ENCODE results near the gene MED28.

The MED28 gene

DNA sequence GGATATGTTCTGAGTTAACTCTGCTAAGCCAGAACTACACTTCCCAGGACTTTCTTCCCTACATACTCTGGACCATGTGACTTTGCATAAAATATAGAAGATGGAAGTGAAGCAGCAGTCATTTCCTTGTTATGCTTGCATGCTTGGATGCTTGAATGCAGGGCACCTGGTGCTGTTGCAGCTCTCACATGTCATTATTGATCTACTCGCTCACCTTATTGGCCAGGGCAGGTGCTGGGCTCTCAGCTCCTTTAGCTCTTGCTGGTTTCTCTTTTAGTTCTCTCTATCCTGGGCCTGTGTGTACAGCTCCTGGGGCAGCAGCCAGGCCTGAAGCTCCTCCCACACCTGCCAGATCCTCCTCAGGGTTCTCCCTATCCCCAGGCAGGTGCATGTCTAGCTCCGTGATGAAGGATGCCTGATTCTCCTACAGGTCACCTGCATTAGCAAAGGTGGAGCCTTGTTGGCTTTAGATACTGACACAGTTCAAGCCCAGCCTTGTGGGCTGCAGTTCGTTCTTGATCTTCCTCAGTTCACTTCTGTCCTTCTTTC, 53.3 kb downstream of the MED28 start:
- no peak for DNase-seq

DNA sequence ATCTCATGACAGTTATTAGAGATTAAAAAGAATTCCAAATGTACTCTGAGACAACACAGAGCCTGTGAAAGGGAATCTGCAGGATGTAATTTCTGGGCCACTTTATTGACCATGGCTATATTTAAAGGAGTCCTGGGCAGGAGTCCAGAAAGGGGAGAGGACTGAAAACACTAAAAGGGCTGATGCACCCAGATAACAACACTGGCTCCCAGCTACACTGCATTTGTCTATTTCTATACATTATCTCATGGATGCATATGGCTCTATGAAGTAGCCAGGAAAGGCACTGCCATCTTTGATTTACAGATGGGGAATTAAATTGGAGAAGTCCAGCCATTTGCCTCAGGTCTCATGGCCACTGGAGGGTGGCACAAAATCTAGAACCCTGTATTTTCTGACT, 56.0 kb downstream of the MED28 start:
- DNase-seq: no peak

DNA sequence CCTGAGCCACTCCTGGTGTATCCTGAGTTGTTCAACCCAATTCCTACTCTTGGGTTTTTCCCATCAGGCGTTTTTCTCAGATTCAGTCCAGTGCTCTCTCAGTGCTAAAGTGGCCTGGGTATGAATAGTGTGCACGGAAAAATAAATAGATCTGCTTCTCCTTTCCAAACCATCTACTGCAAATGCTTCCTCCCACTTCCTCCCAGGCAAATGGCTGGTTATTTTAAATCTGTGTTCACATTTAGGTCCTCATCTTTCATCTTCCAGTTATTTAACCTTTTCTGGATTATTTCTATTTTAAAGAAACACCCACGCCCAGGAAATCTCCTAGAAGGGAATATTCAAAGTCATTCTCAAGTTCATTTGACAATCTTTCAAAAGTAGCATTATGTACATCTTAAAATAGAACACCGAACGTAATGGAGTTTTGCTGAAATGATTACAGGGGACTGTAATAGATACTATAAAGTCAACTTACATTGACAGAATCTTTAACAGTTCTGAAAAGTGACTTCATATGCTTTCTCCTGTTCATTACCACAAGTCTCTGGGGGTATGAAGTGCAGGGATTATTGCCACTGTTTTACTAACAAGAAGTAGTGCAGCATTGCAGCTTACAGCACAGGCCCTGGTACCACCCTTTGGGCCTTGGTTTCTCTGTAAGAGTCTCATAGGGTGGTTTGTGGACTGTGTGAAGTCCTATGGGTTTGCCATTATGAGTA, 66.3 kb downstream of the MED28 start:
- DNase-seq: no peak

DNA sequence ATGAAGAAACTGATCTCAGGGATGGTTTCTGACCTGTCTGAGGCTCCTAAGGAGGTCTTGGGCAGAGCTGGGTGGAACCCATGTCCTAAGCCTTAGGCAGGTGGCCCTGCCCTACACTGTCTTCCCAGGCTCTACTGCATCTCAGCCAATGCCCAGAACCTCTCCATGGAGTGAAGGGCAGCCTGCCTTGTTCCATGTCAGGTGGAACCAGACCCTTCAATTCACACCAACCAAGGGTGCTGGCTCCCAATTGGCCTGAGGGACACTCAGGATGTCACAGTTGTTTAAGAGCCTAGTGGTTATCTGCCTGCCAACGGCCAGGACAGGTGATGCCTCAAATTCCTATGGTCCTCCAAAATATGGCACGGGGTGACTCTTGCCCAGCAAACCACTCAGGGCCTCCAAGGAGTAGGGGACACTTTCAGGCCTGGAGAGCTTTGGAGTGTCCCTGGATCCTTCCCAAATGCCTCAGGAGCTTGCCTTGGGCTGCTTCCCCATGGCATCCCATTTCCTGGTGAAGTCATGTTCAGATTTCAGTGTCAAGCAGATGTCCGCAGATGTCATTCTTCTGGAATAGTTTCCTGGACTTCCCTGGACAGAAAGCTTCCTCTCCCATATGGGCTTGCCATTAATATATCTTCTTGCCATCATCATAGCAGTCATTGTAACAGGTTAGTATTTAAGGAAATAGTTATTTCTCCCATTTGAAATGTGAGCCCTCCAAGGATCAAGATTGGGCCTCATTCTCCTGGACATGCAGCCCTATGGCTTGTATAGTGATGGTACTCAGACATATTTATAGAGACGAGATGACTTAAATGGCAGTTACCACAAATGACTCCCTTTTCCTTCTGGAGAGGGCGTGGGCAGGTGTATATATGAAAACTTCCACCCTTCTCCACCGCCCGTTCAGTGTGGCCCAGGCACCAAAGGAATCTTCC, 67.1 kb downstream of the MED28 start:
- DNase-seq: no peak

DNA sequence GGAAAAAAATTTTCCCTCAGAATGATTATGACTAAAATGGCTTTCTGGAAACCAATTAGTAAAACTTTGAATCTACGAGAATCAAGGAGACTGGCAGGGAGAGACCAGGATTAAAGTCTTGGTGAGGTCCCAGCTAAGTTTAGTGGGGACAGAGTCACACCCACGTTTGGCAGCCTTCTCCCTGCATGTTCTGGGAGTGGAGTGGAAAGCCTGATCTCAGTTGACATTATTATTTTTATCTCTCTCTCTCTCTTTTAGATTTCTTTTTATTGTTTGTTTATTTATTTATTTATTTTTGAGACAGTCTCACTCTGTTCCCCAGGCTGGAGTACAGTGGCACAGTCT, 67.8 kb downstream of the MED28 start:
- no peak for DNase-seq

Measured in stimulated activated CD4-positive, alpha-beta T cell treated with anti-CD3 and anti-CD28 coated beads, Interleukin-2, amount 100 ng/mL, for 24 hours (primary cell).